ENCODE measurements around the gene KIRREL3.

The KIRREL3 gene

DNA sequence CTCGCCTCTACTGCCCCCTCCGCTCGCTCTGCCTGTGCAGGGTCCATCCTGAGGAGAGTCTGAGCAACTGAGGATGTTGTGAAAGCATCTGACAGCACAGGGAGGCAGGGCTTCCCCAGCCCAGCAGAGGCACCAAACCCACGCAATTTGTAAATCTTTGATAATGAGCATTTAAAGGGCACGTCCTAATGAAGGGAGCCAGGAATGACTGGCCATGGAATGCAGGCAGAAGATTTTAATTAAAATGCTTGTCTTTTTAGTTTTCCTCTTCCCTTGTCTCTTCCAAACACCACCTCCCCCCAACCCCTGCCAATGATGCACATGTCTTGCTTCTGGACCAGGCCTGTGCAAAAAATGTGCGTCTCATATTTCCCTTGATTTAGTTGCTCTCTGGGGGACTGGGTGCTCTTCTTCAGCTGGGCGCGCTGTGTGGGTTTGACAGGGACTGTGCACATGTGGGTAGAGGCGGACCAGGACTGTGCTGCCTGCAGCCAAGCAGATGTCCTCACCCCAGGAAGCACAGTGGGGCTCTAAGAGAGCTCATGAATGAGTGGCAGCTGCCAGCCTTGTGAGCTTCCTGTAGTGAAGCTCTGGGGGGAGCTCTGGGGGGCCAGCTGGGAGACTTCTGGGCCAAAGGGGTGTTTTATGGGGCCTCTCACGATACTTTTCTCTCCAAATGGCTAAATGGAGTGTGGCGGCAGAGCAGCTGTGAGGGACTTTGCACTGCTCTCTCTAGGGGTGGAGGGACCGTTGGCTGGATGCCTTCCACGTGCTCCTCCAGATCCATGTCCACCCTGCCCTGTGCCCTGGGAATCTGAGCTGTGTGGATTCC is 371.6 kb downstream of the KIRREL3 start:
- no CpG with 5 or more reads among the region's 13 CpGs for WGBS, 2 donors (ENCODE audit: extremely low coverage in 2 of 2, insufficient read length in 2 of 2, insufficient replicate concordance in 1 of 2)
- H3K9ac ChIP-seq (ENCODE audit: low read depth, low read length, poor library complexity): no peak overlapping the region
- H3K9me3 ChIP-seq (replicated peaks in 1 of 2; ENCODE audit: control insufficient read depth in 2 of 2, insufficient read depth in 1 of 2, low read depth in 1 of 2, low read length in 2 of 2): no peaks in the 10 kb centered on the region
- no peak overlapping the region for H2AK5ac ChIP-seq (ENCODE audit: low read depth, low read length)
- no peak overlapping the region for H4K8ac ChIP-seq (ENCODE audit: low read depth, low read length)
- no peak overlapping the region for H3K4ac ChIP-seq (ENCODE audit: low read length)
- H3K18ac ChIP-seq (ENCODE audit: low read length): peak overlapping the region; percentile 54
- H2BK5ac ChIP-seq (ENCODE audit: low read length): no peak overlapping the region
- no peak for DNase-seq (ENCODE audit: low spot score)
- no peak overlapping the region for H3K4me3 ChIP-seq (ENCODE audit: low read length in 2 of 2)
- peaks cover 0 to 15% of the 10 kb centered on the region in 2 donors for H3K4me1 ChIP-seq (ENCODE audit: control insufficient read depth in 2 of 2, insufficient read depth in 1 of 2, low read depth in 1 of 2, low read length in 2 of 2)
- no peak overlapping the region for H3K23ac ChIP-seq (ENCODE audit: low read depth, low read length, poor library complexity)
- H3K36me3 ChIP-seq (replicated peaks in 1 of 2; ENCODE audit: control insufficient read depth in 2 of 2, insufficient read depth in 2 of 2, low read length in 2 of 2): no peaks in the 10 kb centered on the region
- H2AFZ ChIP-seq (ENCODE audit: low read length): no peak overlapping the region
- no peak overlapping the region for H3K27ac ChIP-seq (replicated peaks; ENCODE audit: low read length)
- H3K4me2 ChIP-seq (ENCODE audit: insufficient read depth, low read length, poor library complexity, severe bottlenecking): no peak overlapping the region
- no peaks in the 10 kb centered on the region for H3K79me1 ChIP-seq (ENCODE audit: low read depth, low read length)
- no peaks in the 10 kb centered on the region for H3K27me3 ChIP-seq (ENCODE audit: control insufficient read depth in 3 of 3, insufficient read depth in 3 of 3, low read depth in 1 of 3, low read length in 3 of 3)
- H2BK120ac ChIP-seq (ENCODE audit: low read depth, low read length): no peak overlapping the region
- H3K14ac ChIP-seq (ENCODE audit: low read length): no peak overlapping the region
- no peak overlapping the region for H2BK12ac ChIP-seq (ENCODE audit: low read length)
- H2BK15ac ChIP-seq (ENCODE audit: low read length): no peak overlapping the region
- H4K91ac ChIP-seq (ENCODE audit: low read depth, low read length, poor library complexity): no peak overlapping the region

DNA sequence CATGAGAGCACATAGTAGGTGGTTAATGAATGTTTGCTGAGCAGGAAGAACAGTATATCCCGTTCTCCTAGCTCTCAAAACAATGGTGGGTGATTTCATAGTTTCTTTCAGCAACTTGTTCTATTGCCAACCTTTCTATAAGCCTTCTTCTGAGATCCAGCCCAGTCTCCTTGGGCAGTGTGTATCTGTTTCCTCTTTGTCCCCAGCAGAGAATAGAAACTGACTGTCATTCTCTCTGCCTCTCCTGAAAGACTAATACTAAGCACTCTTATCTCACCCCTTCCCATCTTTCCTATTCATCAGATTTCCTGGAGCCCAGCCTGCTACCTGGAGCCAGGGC is 372.1 kb downstream of the KIRREL3 start:
- Histone ChIP-seq H3K4me1 (ENCODE audit: control insufficient read depth in 2 of 2, insufficient read depth in 1 of 2, low read depth in 1 of 2, low read length in 2 of 2) (peaks cover 0 to 10% of the 10 kb centered on the region in 2 donors), H3K79me1 (ENCODE audit: low read depth, low read length) (no peaks in the 10 kb centered on the region), H3K23ac (ENCODE audit: low read depth, low read length, poor library complexity) (no peak overlapping the region), H3K14ac (ENCODE audit: low read length) (no peak overlapping the region), H4K91ac (ENCODE audit: low read depth, low read length, poor library complexity) (no peak overlapping the region), H4K8ac (ENCODE audit: low read depth, low read length) (no peak overlapping the region), H2BK15ac (ENCODE audit: low read length) (no peak overlapping the region), H3K9ac (ENCODE audit: low read depth, low read length, poor library complexity) (no peak overlapping the region), H3K4me3 (ENCODE audit: low read length in 2 of 2) (no peak overlapping the region), H2AK5ac (ENCODE audit: low read depth, low read length) (no peak overlapping the region), H3K36me3 (replicated peaks in 1 of 2; ENCODE audit: control insufficient read depth in 2 of 2, insufficient read depth in 2 of 2, low read length in 2 of 2) (no peaks in the 10 kb centered on the region), H2BK120ac (ENCODE audit: low read depth, low read length) (no peak overlapping the region), H3K18ac (ENCODE audit: low read length) (no peak overlapping the region), H2BK12ac (ENCODE audit: low read length) (no peak overlapping the region), H2AFZ (ENCODE audit: low read length) (no peak overlapping the region), H3K27me3 (ENCODE audit: control insufficient read depth in 3 of 3, insufficient read depth in 3 of 3, low read depth in 1 of 3, low read length in 3 of 3) (peaks cover 0 to under 1% (median 0%) of the 10 kb centered on the region in 3 experiments), H2BK5ac (ENCODE audit: low read length) (no peak overlapping the region), H3K27ac (replicated peaks; ENCODE audit: low read length) (no peak overlapping the region), H3K4ac (ENCODE audit: low read length) (no peak overlapping the region), H3K9me3 (replicated peaks in 1 of 2; ENCODE audit: control insufficient read depth in 2 of 2, insufficient read depth in 1 of 2, low read depth in 1 of 2, low read length in 2 of 2) (no peaks in the 10 kb centered on the region), H3K4me2 (ENCODE audit: insufficient read depth, low read length, poor library complexity, severe bottlenecking) (no peak overlapping the region)
- DNase-seq (ENCODE audit: low spot score): no peak
- WGBS, 2 donors (ENCODE audit: extremely low coverage in 2 of 2, insufficient read length in 2 of 2, insufficient replicate concordance in 1 of 2): no CpG with 5 or more reads among the region's 1 CpG

GRCh38 chr11:126627421-126627820 is 373.1 kb downstream of the KIRREL3 start:
- H3K9me3 ChIP-seq (replicated peaks in 1 of 2; ENCODE audit: control insufficient read depth in 2 of 2, insufficient read depth in 1 of 2, low read depth in 1 of 2, low read length in 2 of 2): no peaks in the 10 kb centered on the region
- H2AFZ ChIP-seq (ENCODE audit: low read length): no peak overlapping the region
- H2BK5ac ChIP-seq (ENCODE audit: low read length): no peak overlapping the region
- no peak overlapping the region for H3K14ac ChIP-seq (ENCODE audit: low read length)
- no peak overlapping the region for H3K4ac ChIP-seq (ENCODE audit: low read length)
- H3K36me3 ChIP-seq (replicated peaks in 1 of 2; ENCODE audit: control insufficient read depth in 2 of 2, insufficient read depth in 2 of 2, low read length in 2 of 2): no peaks in the 10 kb centered on the region
- H3K27me3 ChIP-seq (ENCODE audit: control insufficient read depth in 3 of 3, insufficient read depth in 3 of 3, low read depth in 1 of 3, low read length in 3 of 3): peaks cover 0 to 2% (median 0%) of the 10 kb centered on the region in 3 experiments
- H3K4me1 ChIP-seq (ENCODE audit: control insufficient read depth in 2 of 2, insufficient read depth in 1 of 2, low read depth in 1 of 2, low read length in 2 of 2): peaks cover 0 to 8% of the 10 kb centered on the region in 2 donors
- no CpG with 5 or more reads among the region's 7 CpGs for WGBS, 2 donors (ENCODE audit: extremely low coverage in 2 of 2, insufficient read length in 2 of 2, insufficient replicate concordance in 1 of 2)
- H3K4me3 ChIP-seq (ENCODE audit: low read length in 2 of 2): no peak overlapping the region
- no peak for DNase-seq (ENCODE audit: low spot score)
- H3K18ac ChIP-seq (ENCODE audit: low read length): no peak overlapping the region
- no peak overlapping the region for H4K91ac ChIP-seq (ENCODE audit: low read depth, low read length, poor library complexity)
- H4K8ac ChIP-seq (ENCODE audit: low read depth, low read length): no peak overlapping the region
- no peak overlapping the region for H3K4me2 ChIP-seq (ENCODE audit: insufficient read depth, low read length, poor library complexity, severe bottlenecking)
- no peak overlapping the region for H3K23ac ChIP-seq (ENCODE audit: low read depth, low read length, poor library complexity)
- H2BK12ac ChIP-seq (ENCODE audit: low read length): no peak overlapping the region
- H3K79me1 ChIP-seq (ENCODE audit: low read depth, low read length): no peaks in the 10 kb centered on the region
- H3K27ac ChIP-seq (replicated peaks; ENCODE audit: low read length): no peak overlapping the region
- no peak overlapping the region for H3K9ac ChIP-seq (ENCODE audit: low read depth, low read length, poor library complexity)
- H2BK15ac ChIP-seq (ENCODE audit: low read length): no peak overlapping the region
- no peak overlapping the region for H2AK5ac ChIP-seq (ENCODE audit: low read depth, low read length)
- H2BK120ac ChIP-seq (ENCODE audit: low read depth, low read length): no peak overlapping the region

DNA sequence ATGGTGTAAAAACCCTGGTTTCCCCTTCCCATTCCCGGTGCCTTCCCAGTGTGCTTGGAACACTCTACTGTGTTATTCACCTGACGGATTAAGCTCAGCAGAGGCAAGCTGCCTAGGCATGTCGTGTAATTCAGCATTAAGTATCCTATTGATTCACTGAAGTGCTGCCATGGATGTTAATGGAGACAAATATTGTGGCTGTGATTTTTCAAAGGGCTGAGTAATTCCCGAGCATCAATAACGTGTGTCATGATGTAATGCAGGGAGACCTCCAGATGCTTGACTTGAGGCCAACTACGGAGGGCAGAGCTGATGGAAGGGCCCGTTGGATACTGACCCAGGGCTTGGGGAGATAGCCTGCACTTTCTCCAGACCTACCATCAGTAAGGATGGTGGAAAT is 376.1 kb downstream of the KIRREL3 start:
- H3K27me3 ChIP-seq (ENCODE audit: control insufficient read depth in 3 of 3, insufficient read depth in 3 of 3, low read depth in 1 of 3, low read length in 3 of 3): peaks cover 0 to 2% (median 0%) of the 10 kb centered on the region in 3 experiments
- H3K14ac ChIP-seq (ENCODE audit: low read length): no peak overlapping the region
- H3K36me3 ChIP-seq (replicated peaks in 1 of 2; ENCODE audit: control insufficient read depth in 2 of 2, insufficient read depth in 2 of 2, low read length in 2 of 2): no peaks in the 10 kb centered on the region
- no peaks in the 10 kb centered on the region for H3K79me1 ChIP-seq (ENCODE audit: low read depth, low read length)
- no peak overlapping the region for H4K91ac ChIP-seq (ENCODE audit: low read depth, low read length, poor library complexity)
- no peak overlapping the region for H2AFZ ChIP-seq (ENCODE audit: low read length)
- no peak overlapping the region for H2AK5ac ChIP-seq (ENCODE audit: low read depth, low read length)
- H4K8ac ChIP-seq (ENCODE audit: low read depth, low read length): no peak overlapping the region
- peaks cover 0 to 10% of the 10 kb centered on the region in 2 donors for H3K4me1 ChIP-seq (ENCODE audit: control insufficient read depth in 2 of 2, insufficient read depth in 1 of 2, low read depth in 1 of 2, low read length in 2 of 2)
- H2BK5ac ChIP-seq (ENCODE audit: low read length): no peak overlapping the region
- H3K4me2 ChIP-seq (ENCODE audit: insufficient read depth, low read length, poor library complexity, severe bottlenecking): no peak overlapping the region
- no peak overlapping the region for H3K27ac ChIP-seq (replicated peaks; ENCODE audit: low read length)
- no peak overlapping the region for H3K4me3 ChIP-seq (ENCODE audit: low read length in 2 of 2)
- no peak overlapping the region for H2BK120ac ChIP-seq (ENCODE audit: low read depth, low read length)
- H2BK12ac ChIP-seq (ENCODE audit: low read length): peak overlapping the region; percentile 1
- no peak overlapping the region for H2BK15ac ChIP-seq (ENCODE audit: low read length)
- no peaks in the 10 kb centered on the region for H3K9me3 ChIP-seq (replicated peaks in 1 of 2; ENCODE audit: control insufficient read depth in 2 of 2, insufficient read depth in 1 of 2, low read depth in 1 of 2, low read length in 2 of 2)
- H3K4ac ChIP-seq (ENCODE audit: low read length): no peak overlapping the region
- no peak for DNase-seq (ENCODE audit: low spot score)
- no peak overlapping the region for H3K18ac ChIP-seq (ENCODE audit: low read length)
- H3K23ac ChIP-seq (ENCODE audit: low read depth, low read length, poor library complexity): no peak overlapping the region
- H3K9ac ChIP-seq (ENCODE audit: low read depth, low read length, poor library complexity): no peak overlapping the region
- WGBS, 2 donors (ENCODE audit: extremely low coverage in 2 of 2, insufficient read length in 2 of 2, insufficient replicate concordance in 1 of 2): no CpG with 5 or more reads among the region's 7 CpGs

All from neuronal stem cell (in vitro differentiated cells).